ENCODE data around the gene WDR7. TPM values are rescaled to one million over a fixed set of nuclear protein-coding genes. Genes with fewer than 3 reads are reported as not detected.

Gene WDR7
- total and polyA plus RNA-seq, 10 of the 15 experiments (the other 5 are each of a cell fraction or from before 2014, with no cell fraction given), result 2.8 to 16.5 (median 11.7) TPM

DNA sequence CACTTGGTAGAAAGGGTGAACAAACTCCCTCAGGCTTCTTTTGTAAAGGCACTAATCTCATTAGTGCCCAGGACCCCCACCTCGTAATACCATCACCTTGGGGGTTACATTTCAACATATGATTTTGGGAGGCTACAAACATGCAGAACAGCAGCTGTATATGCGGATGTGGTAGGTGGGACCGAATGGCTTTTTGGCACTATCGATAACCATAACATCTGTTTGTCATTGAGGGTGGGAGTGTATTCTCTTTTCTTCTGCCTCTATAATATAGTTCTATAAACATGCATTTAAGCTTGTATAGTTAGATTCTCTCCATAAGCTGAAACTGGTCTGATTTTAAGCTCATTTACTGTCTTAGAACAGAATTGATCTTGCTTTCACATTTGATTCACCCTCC, 256.6 kb downstream of the WDR7 start:
- Histone ChIP-seq H3K27me3 (replicated peaks in 1 of 2; ENCODE audit: control insufficient read depth in 2 of 2, insufficient read depth in 2 of 2, low read length in 1 of 2) (no peaks in the 10 kb centered on the region), H2AFZ (ENCODE audit: control insufficient read depth, low read depth, low read length) (no peak overlapping the region), H3K4me2 (ENCODE audit: control insufficient read depth, insufficient read depth) (no peak overlapping the region), H3K79me2 (ENCODE audit: control insufficient read depth, insufficient read depth, low read length) (no peaks in the 10 kb centered on the region), H3K4me1 (ENCODE audit: control insufficient read depth, insufficient read depth, low read length) (no peaks in the 10 kb centered on the region), H3K9ac (ENCODE audit: control insufficient read depth, insufficient read depth, low read length) (no peak overlapping the region), H3K9me3 (replicated peaks; ENCODE audit: control insufficient read depth, insufficient read depth, low read length) (no peaks in the 10 kb centered on the region), H3K36me3 (ENCODE audit: control insufficient read depth in 2 of 2, insufficient read depth in 2 of 2, low read length in 1 of 2) (no peaks in the 10 kb centered on the region), H3K4me3 (no peak overlapping the region), H3K27ac (ENCODE audit: control insufficient read depth, insufficient read depth) (no peak overlapping the region), H4K20me1 (ENCODE audit: control insufficient read depth, insufficient read depth) (no peaks in the 10 kb centered on the region)
- DNase-seq (ENCODE audit: low read depth, low spot score), result no peak
- FAIRE-seq, result no peak
- RAD21 ChIA-PET (ENCODE audit: unreplicated experiment), result interaction anchor here (1.2 kb wide), 1 partner anchor 34 kb away, joined by 5 read pairs; no protein-coding TSS in a partner anchor
- intact Hi-C loops (cut with micrococcal nuclease; ENCODE audit: unreplicated experiment), result no loop called here
- WGBS (ENCODE audit: insufficient coverage, insufficient replicate concordance, low lambda C conversion rate, missing lambda C conversion rate), result 91% methylated on average over 4 of the region's 4 CpGs
- in situ Hi-C loops (cut with MboI), result no loop called here
- SMC1A ChIA-PET (ENCODE audit: uncharacterized antibody, unreplicated experiment), result interaction anchor here (1.3 to 1.7 kb wide), 3 partner anchors 21 to 55 kb away, joined by 3 to 8 read pairs (median 4); no protein-coding TSS in a partner anchor
- TF ChIP-seq RCOR1 (conservative IDR thresholded peaks at IDR 0.05; ENCODE audit: low read depth, low read length) (no peak), MEF2A (IDR thresholded peaks at IDR 0.05; ENCODE audit: insufficient read depth, low read depth, low read length) (no peak), ZNF24 (IDR thresholded peaks at IDR 0.05) (no peak), NR2C1 (IDR thresholded peaks at IDR 0.05) (no peak), RBBP5 (conservative IDR thresholded peaks at IDR 0.05) (no peak), RELA (IDR thresholded peaks at IDR 0.05; ENCODE audit: borderline replicate concordance, partially characterized antibody) (no peak), ZNF207 (IDR thresholded peaks at IDR 0.05; ENCODE audit: borderline replicate concordance) (no peak), TAF1 (IDR thresholded peaks at IDR 0.05; ENCODE audit: borderline replicate concordance, low read depth, low read length) (no peak), KAT2A (conservative IDR thresholded peaks at IDR 0.05; ENCODE audit: control insufficient read depth, low read depth, low read length) (no peak), ESRRA (IDR thresholded peaks at IDR 0.05; ENCODE audit: low read length) (no peak), BRCA1 (IDR thresholded peaks at IDR 0.05; ENCODE audit: low read depth, low read length) (no peak), POLR2A (IDR thresholded peaks at IDR 0.05; ENCODE audit: low read depth, low read length) (no peak), SP1 (IDR thresholded peaks at IDR 0.05; ENCODE audit: low read depth, low read length) (no peak)
- TF ChIP-seq, protein P1, sequence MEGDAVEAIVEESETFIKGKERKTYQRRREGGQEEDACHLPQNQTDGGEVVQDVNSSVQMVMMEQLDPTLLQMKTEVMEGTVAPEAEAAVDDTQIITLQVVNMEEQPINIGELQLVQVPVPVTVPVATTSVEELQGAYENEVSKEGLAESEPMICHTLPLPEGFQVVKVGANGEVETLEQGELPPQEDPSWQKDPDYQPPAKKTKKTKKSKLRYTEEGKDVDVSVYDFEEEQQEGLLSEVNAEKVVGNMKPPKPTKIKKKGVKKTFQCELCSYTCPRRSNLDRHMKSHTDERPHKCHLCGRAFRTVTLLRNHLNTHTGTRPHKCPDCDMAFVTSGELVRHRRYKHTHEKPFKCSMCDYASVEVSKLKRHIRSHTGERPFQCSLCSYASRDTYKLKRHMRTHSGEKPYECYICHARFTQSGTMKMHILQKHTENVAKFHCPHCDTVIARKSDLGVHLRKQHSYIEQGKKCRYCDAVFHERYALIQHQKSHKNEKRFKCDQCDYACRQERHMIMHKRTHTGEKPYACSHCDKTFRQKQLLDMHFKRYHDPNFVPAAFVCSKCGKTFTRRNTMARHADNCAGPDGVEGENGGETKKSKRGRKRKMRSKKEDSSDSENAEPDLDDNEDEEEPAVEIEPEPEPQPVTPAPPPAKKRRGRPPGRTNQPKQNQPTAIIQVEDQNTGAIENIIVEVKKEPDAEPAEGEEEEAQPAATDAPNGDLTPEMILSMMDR (IDR thresholded peaks at IDR 0.05 in 2 of 3, conservative IDR thresholded peaks at IDR 0.05 in 1 of 3; ENCODE audit: control insufficient read depth in 2 of 3, extremely low read depth in 1 of 3, insufficient read depth in 1 of 3, low read depth in 3 of 3, low read length in 3 of 3), result no peak
- TF ChIP-seq, protein P2, sequence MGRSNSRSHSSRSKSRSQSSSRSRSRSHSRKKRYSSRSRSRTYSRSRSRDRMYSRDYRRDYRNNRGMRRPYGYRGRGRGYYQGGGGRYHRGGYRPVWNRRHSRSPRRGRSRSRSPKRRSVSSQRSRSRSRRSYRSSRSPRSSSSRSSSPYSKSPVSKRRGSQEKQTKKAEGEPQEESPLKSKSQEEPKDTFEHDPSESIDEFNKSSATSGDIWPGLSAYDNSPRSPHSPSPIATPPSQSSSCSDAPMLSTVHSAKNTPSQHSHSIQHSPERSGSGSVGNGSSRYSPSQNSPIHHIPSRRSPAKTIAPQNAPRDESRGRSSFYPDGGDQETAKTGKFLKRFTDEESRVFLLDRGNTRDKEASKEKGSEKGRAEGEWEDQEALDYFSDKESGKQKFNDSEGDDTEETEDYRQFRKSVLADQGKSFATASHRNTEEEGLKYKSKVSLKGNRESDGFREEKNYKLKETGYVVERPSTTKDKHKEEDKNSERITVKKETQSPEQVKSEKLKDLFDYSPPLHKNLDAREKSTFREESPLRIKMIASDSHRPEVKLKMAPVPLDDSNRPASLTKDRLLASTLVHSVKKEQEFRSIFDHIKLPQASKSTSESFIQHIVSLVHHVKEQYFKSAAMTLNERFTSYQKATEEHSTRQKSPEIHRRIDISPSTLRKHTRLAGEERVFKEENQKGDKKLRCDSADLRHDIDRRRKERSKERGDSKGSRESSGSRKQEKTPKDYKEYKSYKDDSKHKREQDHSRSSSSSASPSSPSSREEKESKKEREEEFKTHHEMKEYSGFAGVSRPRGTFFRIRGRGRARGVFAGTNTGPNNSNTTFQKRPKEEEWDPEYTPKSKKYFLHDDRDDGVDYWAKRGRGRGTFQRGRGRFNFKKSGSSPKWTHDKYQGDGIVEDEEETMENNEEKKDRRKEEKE (IDR thresholded peaks at IDR 0.05), result no peak
- no TSS peak for BruUV-seq (replicated peaks)
- POLR2A ChIA-PET, result no interaction called here
- ATAC-seq, result no peak
- CTCF ChIA-PET, result interaction anchor here (1.7 to 2.4 kb wide), 2 partner anchors 15 to 38 kb away, joined by 6 to 7 read pairs; no protein-coding TSS in a partner anchor
